ENCODE results near the gene ABCC8. TPM values are rescaled to one million over a fixed set of nuclear protein-coding genes. Genes with fewer than 3 reads are reported as not detected.

Gene ABCC8
- total and polyA plus RNA-seq, 2 experiments from 2014 or later, result 2.0 to 3.4 TPM

GRCh38 chr11:17506314-17506713 lies 29.7 kb upstream of the ABCC8 start:
- no peak overlapping the region for H2AFZ ChIP-seq
- H3K79me2 ChIP-seq (replicated peaks; ENCODE audit: insufficient read depth), result no peaks in the 10 kb centered on the region
- H3K27ac Mint-ChIP-seq, result no peak overlapping the region
- no peaks in the 10 kb centered on the region for H3K4me1 ChIP-seq (ENCODE audit: insufficient read depth)
- H3K27me3 Mint-ChIP-seq (ENCODE audit: insufficient read depth, low read depth, poor library complexity), result peaks cover 12% of the 10 kb centered on the region
- H3K4me1 Mint-ChIP-seq, result peaks cover 6% of the 10 kb centered on the region
- no peaks in the 10 kb centered on the region for H4K20me1 ChIP-seq (replicated peaks; ENCODE audit: insufficient read depth)
- no peak overlapping the region for H3K27ac ChIP-seq (ENCODE audit: low read depth)
- H3K36me3 Mint-ChIP-seq (ENCODE audit: low read depth), result no peaks in the 10 kb centered on the region; the same call in 2 of the 3 replicates
- no peaks in the 10 kb centered on the region for H3F3A ChIP-seq (replicated peaks; ENCODE audit: low read depth)
- no peaks in the 10 kb centered on the region for H3K36me3 ChIP-seq (ENCODE audit: insufficient read depth)
- H3K9me3 Mint-ChIP-seq, result no peaks in the 10 kb centered on the region
- no peak overlapping the region for H3K4me3 Mint-ChIP-seq
- ATAC-seq, result no peak
- H3K4me3 ChIP-seq, result no peak overlapping the region
- no peaks in the 10 kb centered on the region for H3K9me2 ChIP-seq (ENCODE audit: insufficient read depth)
- no peak overlapping the region for H3K4me2 ChIP-seq
- H3K27me3 ChIP-seq (ENCODE audit: insufficient read depth), result no peaks in the 10 kb centered on the region
- TF ChIP-seq CREB1 (CRISPR knock-in tag; IDR thresholded peaks at IDR 0.05; ENCODE audit: low read depth) (no peak), ZNF114 (CRISPR knock-in tag; IDR thresholded peaks at IDR 0.05) (no peak), CTCF (conservative IDR thresholded peaks at IDR 0.05; ENCODE audit: low read depth in 2 of 2) (no peak), ZNF462 (CRISPR knock-in tag; IDR thresholded peaks at IDR 0.05) (no peak), EZH2 (IDR thresholded peaks at IDR 0.05; ENCODE audit: low read depth, unreplicated experiment) (no peak), JUNB (IDR thresholded peaks at IDR 0.05; ENCODE audit: unreplicated experiment) (no peak), ZNF331 (CRISPR knock-in tag; IDR thresholded peaks at IDR 0.05; ENCODE audit: low read depth) (no peak), STAT1 (IDR thresholded peaks at IDR 0.05; ENCODE audit: unreplicated experiment) (no peak), EZH2phosphoT487 (IDR thresholded peaks at IDR 0.05; ENCODE audit: unreplicated experiment) (no peak)
- TF ChIP-seq, protein P1, sequence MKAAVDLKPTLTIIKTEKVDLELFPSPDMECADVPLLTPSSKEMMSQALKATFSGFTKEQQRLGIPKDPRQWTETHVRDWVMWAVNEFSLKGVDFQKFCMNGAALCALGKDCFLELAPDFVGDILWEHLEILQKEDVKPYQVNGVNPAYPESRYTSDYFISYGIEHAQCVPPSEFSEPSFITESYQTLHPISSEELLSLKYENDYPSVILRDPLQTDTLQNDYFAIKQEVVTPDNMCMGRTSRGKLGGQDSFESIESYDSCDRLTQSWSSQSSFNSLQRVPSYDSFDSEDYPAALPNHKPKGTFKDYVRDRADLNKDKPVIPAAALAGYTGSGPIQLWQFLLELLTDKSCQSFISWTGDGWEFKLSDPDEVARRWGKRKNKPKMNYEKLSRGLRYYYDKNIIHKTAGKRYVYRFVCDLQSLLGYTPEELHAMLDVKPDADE (IDR thresholded peaks at IDR 0.05), result no peak
- TF ChIP-seq, protein P2, sequence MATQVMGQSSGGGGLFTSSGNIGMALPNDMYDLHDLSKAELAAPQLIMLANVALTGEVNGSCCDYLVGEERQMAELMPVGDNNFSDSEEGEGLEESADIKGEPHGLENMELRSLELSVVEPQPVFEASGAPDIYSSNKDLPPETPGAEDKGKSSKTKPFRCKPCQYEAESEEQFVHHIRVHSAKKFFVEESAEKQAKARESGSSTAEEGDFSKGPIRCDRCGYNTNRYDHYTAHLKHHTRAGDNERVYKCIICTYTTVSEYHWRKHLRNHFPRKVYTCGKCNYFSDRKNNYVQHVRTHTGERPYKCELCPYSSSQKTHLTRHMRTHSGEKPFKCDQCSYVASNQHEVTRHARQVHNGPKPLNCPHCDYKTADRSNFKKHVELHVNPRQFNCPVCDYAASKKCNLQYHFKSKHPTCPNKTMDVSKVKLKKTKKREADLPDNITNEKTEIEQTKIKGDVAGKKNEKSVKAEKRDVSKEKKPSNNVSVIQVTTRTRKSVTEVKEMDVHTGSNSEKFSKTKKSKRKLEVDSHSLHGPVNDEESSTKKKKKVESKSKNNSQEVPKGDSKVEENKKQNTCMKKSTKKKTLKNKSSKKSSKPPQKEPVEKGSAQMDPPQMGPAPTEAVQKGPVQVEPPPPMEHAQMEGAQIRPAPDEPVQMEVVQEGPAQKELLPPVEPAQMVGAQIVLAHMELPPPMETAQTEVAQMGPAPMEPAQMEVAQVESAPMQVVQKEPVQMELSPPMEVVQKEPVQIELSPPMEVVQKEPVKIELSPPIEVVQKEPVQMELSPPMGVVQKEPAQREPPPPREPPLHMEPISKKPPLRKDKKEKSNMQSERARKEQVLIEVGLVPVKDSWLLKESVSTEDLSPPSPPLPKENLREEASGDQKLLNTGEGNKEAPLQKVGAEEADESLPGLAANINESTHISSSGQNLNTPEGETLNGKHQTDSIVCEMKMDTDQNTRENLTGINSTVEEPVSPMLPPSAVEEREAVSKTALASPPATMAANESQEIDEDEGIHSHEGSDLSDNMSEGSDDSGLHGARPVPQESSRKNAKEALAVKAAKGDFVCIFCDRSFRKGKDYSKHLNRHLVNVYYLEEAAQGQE (IDR thresholded peaks at IDR 0.05; ENCODE audit: unreplicated experiment), result no peak
- no peak for DNase-seq (ENCODE audit: low spot score)
